ENCODE data around the gene PTPRM.

PTPRM gene

GRCh38 chr18:8253944-8254343 is 686.8 kb downstream of the PTPRM start:
- no peak for ATAC-seq (replicated peaks)

GRCh38 chr18:8254654-8255053 is 687.5 kb downstream of the PTPRM start:
- H3K4me1 Mint-ChIP-seq = no peaks in the 10 kb centered on the region

More at GRCh38 chr18:8253944-8254343, 686.8 kb downstream of the PTPRM start:
- H3K36me3 Mint-ChIP-seq = no peaks in the 10 kb centered on the region
- no peak for DNase-seq
- peaks cover 0 to 7% of the 10 kb centered on the region in 2 donors for H3K27me3 Mint-ChIP-seq
- H3K27ac Mint-ChIP-seq = no peak overlapping the region
- H3K9me3 Mint-ChIP-seq = peaks cover 0 to 4% of the 10 kb centered on the region in 2 donors
- H3K4me3 Mint-ChIP-seq = no peak overlapping the region
- H3K4me1 Mint-ChIP-seq = no peaks in the 10 kb centered on the region

GRCh38 chr18:8257851-8258434 is 690.8 kb downstream of the PTPRM start:
- peaks cover 0 to 3% of the 10 kb centered on the region in 2 donors for H3K4me1 Mint-ChIP-seq
- H3K4me3 Mint-ChIP-seq = no peak overlapping the region
- no peak for DNase-seq
- no peaks in the 10 kb centered on the region for H3K36me3 Mint-ChIP-seq
- peak overlapping the region; percentile 15 for H3K27ac Mint-ChIP-seq
- H3K27me3 Mint-ChIP-seq = peaks cover 5 to 9% of the 10 kb centered on the region in 2 donors
- no peak for ATAC-seq (replicated peaks)
- peaks cover 0 to 4% of the 10 kb centered on the region in 2 donors for H3K9me3 Mint-ChIP-seq

More at GRCh38 chr18:8254654-8255053, 687.5 kb downstream of the PTPRM start:
- Mint-ChIP-seq H3K4me3 (no peak overlapping the region), H3K27ac (no peak overlapping the region), H3K36me3 (no peaks in the 10 kb centered on the region), H3K9me3 (peaks cover 0 to 4% of the 10 kb centered on the region in 2 donors), H3K27me3 (peaks cover 0 to 7% of the 10 kb centered on the region in 2 donors)
- ATAC-seq (replicated peaks) (no peak), DNase-seq (no peak)

- Mint-ChIP-seq H3K36me3 (no peaks in the 10 kb centered on the region), H3K27me3 (peaks cover 9 to 17% of the 10 kb centered on the region in 2 donors), H3K4me1 (peaks cover 0 to 3% of the 10 kb centered on the region in 2 donors), H3K4me3 (no peak overlapping the region), H3K27ac (no peak overlapping the region), H3K9me3 (peaks cover 0 to 4% of the 10 kb centered on the region in 2 donors)
- DNase-seq (no peak), ATAC-seq (replicated peaks) (no peak)
These were observed 693.2 kb downstream of the PTPRM start for GRCh38 chr18:8260319-8260718.

- Mint-ChIP-seq H3K27ac (no peak overlapping the region), H3K4me3 (no peak overlapping the region), H3K36me3 (no peaks in the 10 kb centered on the region), H3K27me3 (peaks cover 9 to 17% of the 10 kb centered on the region in 2 donors), H3K4me1 (peaks cover 0 to 3% of the 10 kb centered on the region in 2 donors), H3K9me3 (peaks cover 0 to 2% of the 10 kb centered on the region in 2 donors)
- ATAC-seq (replicated peaks) (peak; percentile 84 to 91), DNase-seq (peak; percentile 2)
These were observed 693.7 kb downstream of the PTPRM start for GRCh38 chr18:8260827-8261226.

- H3K9me3 Mint-ChIP-seq = peaks cover 0 to 2% of the 10 kb centered on the region in 2 donors
- no peak for DNase-seq
- H3K4me3 Mint-ChIP-seq = no peak overlapping the region
- no peak overlapping the region for H3K27ac Mint-ChIP-seq
- H3K4me1 Mint-ChIP-seq = peaks cover 0 to 3% of the 10 kb centered on the region in 2 donors
- no peak for ATAC-seq (replicated peaks)
- H3K27me3 Mint-ChIP-seq = peaks cover 9 to 17% of the 10 kb centered on the region in 2 donors
- no peaks in the 10 kb centered on the region for H3K36me3 Mint-ChIP-seq
These were observed 694.6 kb downstream of the PTPRM start for GRCh38 chr18:8261651-8262091.

- Mint-ChIP-seq H3K9me3 (no peaks in the 10 kb centered on the region), H3K27ac (no peak overlapping the region), H3K4me1 (peaks cover 0 to 3% of the 10 kb centered on the region in 2 donors), H3K27me3 (peaks cover 9 to 17% of the 10 kb centered on the region in 2 donors), H3K4me3 (no peak overlapping the region), H3K36me3 (no peaks in the 10 kb centered on the region)
- ATAC-seq (replicated peaks) (no peak), DNase-seq (no peak)
These were observed 695.1 kb downstream of the PTPRM start for GRCh38 chr18:8262221-8262620.

GRCh38 chr18:8264116-8264515 is 697.0 kb downstream of the PTPRM start:
- H3K4me1 Mint-ChIP-seq = peaks cover 0 to 3% of the 10 kb centered on the region in 2 donors
- no peak for ATAC-seq (replicated peaks)
- H3K4me3 Mint-ChIP-seq = no peak overlapping the region
- no peaks in the 10 kb centered on the region for H3K9me3 Mint-ChIP-seq
- no peak overlapping the region for H3K27ac Mint-ChIP-seq
- no peak for DNase-seq
- no peaks in the 10 kb centered on the region for H3K36me3 Mint-ChIP-seq
- H3K27me3 Mint-ChIP-seq = peaks cover 14 to 17% of the 10 kb centered on the region in 2 donors

GRCh38 chr18:8264861-8265411 is 697.8 kb downstream of the PTPRM start:
- Mint-ChIP-seq H3K36me3 (no peaks in the 10 kb centered on the region), H3K4me1 (peaks cover 0 to 3% of the 10 kb centered on the region in 2 donors), H3K27ac (no peak overlapping the region), H3K4me3 (no peak overlapping the region), H3K27me3 (peaks cover 14 to 17% of the 10 kb centered on the region in 2 donors), H3K9me3 (peaks cover 0 to 2% of the 10 kb centered on the region in 2 donors)
- no peak for ATAC-seq (replicated peaks)
- DNase-seq = no peak

- no peak overlapping the region for H3K4me3 Mint-ChIP-seq
- H3K27me3 Mint-ChIP-seq = peaks cover 0 to 6% of the 10 kb centered on the region in 2 donors
- H3K27ac Mint-ChIP-seq = no peak overlapping the region
- H3K36me3 Mint-ChIP-seq = no peaks in the 10 kb centered on the region
- H3K9me3 Mint-ChIP-seq = peaks cover 0 to 2% of the 10 kb centered on the region in 2 donors
- DNase-seq = no peak
- H3K4me1 Mint-ChIP-seq = no peaks in the 10 kb centered on the region
- ATAC-seq (replicated peaks) = no peak
These were observed 705.1 kb downstream of the PTPRM start for GRCh38 chr18:8272254-8272653.

GRCh38 chr18:8274370-8274769 is 707.3 kb downstream of the PTPRM start:
- ATAC-seq (replicated peaks) (no peak), DNase-seq (no peak)
- no peaks in the 10 kb centered on the region for H3K36me3 Mint-ChIP-seq
- peaks cover 0 to 5% of the 10 kb centered on the region in 2 donors for H3K27me3 Mint-ChIP-seq
- H3K27ac Mint-ChIP-seq = no peak overlapping the region
- H3K4me1 Mint-ChIP-seq = no peaks in the 10 kb centered on the region
- H3K9me3 Mint-ChIP-seq = peaks cover 0 to 2% of the 10 kb centered on the region in 2 donors
- H3K4me3 Mint-ChIP-seq = no peak overlapping the region

GRCh38 chr18:8276406-8276805 is 709.3 kb downstream of the PTPRM start:
- no peak for ATAC-seq (replicated peaks)
- no peak overlapping the region for H3K27ac Mint-ChIP-seq
- peaks cover 0 to 5% of the 10 kb centered on the region in 2 donors for H3K27me3 Mint-ChIP-seq
- H3K4me1 Mint-ChIP-seq = no peaks in the 10 kb centered on the region
- no peaks in the 10 kb centered on the region for H3K36me3 Mint-ChIP-seq
- no peaks in the 10 kb centered on the region for H3K9me3 Mint-ChIP-seq
- H3K4me3 Mint-ChIP-seq = no peak overlapping the region
- no peak for DNase-seq

- no peak for DNase-seq
- no peak overlapping the region for H3K27ac Mint-ChIP-seq
These were observed 710.2 kb downstream of the PTPRM start for GRCh38 chr18:8277270-8277669.

GRCh38 chr18:8279346-8279745 is 712.2 kb downstream of the PTPRM start:
- no peaks in the 10 kb centered on the region for H3K9me3 Mint-ChIP-seq
- DNase-seq (no peak), ATAC-seq (replicated peaks) (no peak)
- H3K27me3 Mint-ChIP-seq = peaks cover 0 to 5% of the 10 kb centered on the region in 2 donors
- H3K4me1 Mint-ChIP-seq = no peaks in the 10 kb centered on the region
- H3K27ac Mint-ChIP-seq = no peak overlapping the region
- H3K4me3 Mint-ChIP-seq = no peak overlapping the region
- no peaks in the 10 kb centered on the region for H3K36me3 Mint-ChIP-seq

More at GRCh38 chr18:8277270-8277669, 710.2 kb downstream of the PTPRM start:
- H3K27me3 Mint-ChIP-seq = peaks cover 0 to 5% of the 10 kb centered on the region in 2 donors
- H3K9me3 Mint-ChIP-seq = no peaks in the 10 kb centered on the region
- no peak overlapping the region for H3K4me3 Mint-ChIP-seq
- H3K4me1 Mint-ChIP-seq = no peaks in the 10 kb centered on the region
- ATAC-seq (replicated peaks) = no peak
- no peaks in the 10 kb centered on the region for H3K36me3 Mint-ChIP-seq

- DNase-seq (no peak), ATAC-seq (replicated peaks) (no peak)
- no peaks in the 10 kb centered on the region for H3K4me1 Mint-ChIP-seq
- no peak overlapping the region for H3K27ac Mint-ChIP-seq
- H3K9me3 Mint-ChIP-seq = no peaks in the 10 kb centered on the region
- no peaks in the 10 kb centered on the region for H3K36me3 Mint-ChIP-seq
- no peak overlapping the region for H3K4me3 Mint-ChIP-seq
- H3K27me3 Mint-ChIP-seq = peaks cover 0 to 5% of the 10 kb centered on the region in 2 donors
These were observed 712.7 kb downstream of the PTPRM start for GRCh38 chr18:8279781-8280330.
